Naive thymus-derived CD8-positive, alpha-beta T cell (primary cell): ENCODE data around the gene DENND4A. TPM values are rescaled to one million over a fixed set of nuclear protein-coding genes. Genes with fewer than 3 reads are reported as not detected.
A peak's percentile ranks its signal among the peaks of the same experiment; 100 is the strongest.

ENCODE experiments used
- ATAC-seq, 2 donors: fragments of 150-1000 bp; cut with Tn5 transposase in 1 of 2; sonication (Bioruptor Pico), chemical (Tn5 transposase) in 1 of 2; 1 replicate in 1 of 2; 2 replicates in 1 of 2; pipeline ENCODE4 v1.10.0; 2021; ENCODE audit warnings: mild to moderate bottlenecking in 2 of 2, moderate library complexity in 2 of 2
- POLR2A ChIA-PET: fragments of 350-600 bp; sonication (Branson Sonifier 250); formaldehyde crosslinking; loops from one replicate; lab custom pipeline; 2021; ENCODE audit warnings: antibody characterized with exemption; lab: Charles Lee
- DNase-seq, 10 donors: peaks; one replicate each; pipeline versions ENCODE4 v3.0.0 to v3.0.0-alpha.2; 2020 to 2022
- H3K27ac Mint-ChIP-seq, 10 donors: one replicate each; pipeline ENCODE4 v1.8.0; 2020 to 2022; ENCODE audit warnings: mild to moderate bottlenecking in 10 of 10, mixed read lengths in 10 of 10, moderate library complexity in 4 of 10, inconsistent platforms in 1 of 10
- H3K27me3 Mint-ChIP-seq, 5 donors: one replicate each; pipeline ENCODE4 v1.8.0; 2021 to 2022; ENCODE audit warnings: mixed read lengths in 5 of 5
- H3K36me3 Mint-ChIP-seq, 3 donors: one replicate each; pipeline ENCODE4 v1.8.0; 2020 to 2022; ENCODE audit warnings: mixed read lengths in 3 of 3, mild to moderate bottlenecking in 2 of 3, inconsistent platforms in 1 of 3
- H3K4me1 Mint-ChIP-seq, 4 donors: one replicate each; pipeline ENCODE4 v1.8.0; 2021 to 2022; ENCODE audit warnings: mixed read lengths in 4 of 4
- H3K4me3 Mint-ChIP-seq, 10 donors: one replicate each; pipeline ENCODE4 v1.8.0; 2020 to 2022; ENCODE audit warnings: mild to moderate bottlenecking in 10 of 10, mixed read lengths in 10 of 10, moderate library complexity in 6 of 10, inconsistent platforms in 1 of 10
- H3K9me3 Mint-ChIP-seq, 9 donors: one replicate each; pipeline ENCODE4 v1.8.0; 2020 to 2022; ENCODE audit warnings: mixed read lengths in 9 of 9, mild to moderate bottlenecking in 3 of 9, inconsistent platforms in 1 of 9, moderate library complexity in 1 of 9
- polyA plus RNA-seq, 3 donors: library from polyadenylated mRNA; unstranded; fragments of 300-500 nt; fragmentation: Illumina TruSeq; gene quantifications; one replicate each; pipeline ENCODE4 v1.2.3, GENCODE V29; 2021
- total RNA-seq, 8 experiments: library from RNA in 2 of 8; stranded (reverse) in 2 of 8; gene quantifications; one replicate each; pipeline ENCODE4 v1.2.3 and lab custom pipeline; 2021 to 2026

DENND4A gene
- total RNA-seq = 10 to 100 TPM; 58.4 to 62.9 TPM
- 10 to 100 TPM in 2 of 3 donors, 1 to 10 TPM in 1; 9.3 to 12.0 (median 11.2) TPM for polyA plus RNA-seq
- total RNA-seq (lab: John Stamatoyannopoulos, UW) = 166 to 248 (median 178) reads per million in 6 experiments

DNA sequence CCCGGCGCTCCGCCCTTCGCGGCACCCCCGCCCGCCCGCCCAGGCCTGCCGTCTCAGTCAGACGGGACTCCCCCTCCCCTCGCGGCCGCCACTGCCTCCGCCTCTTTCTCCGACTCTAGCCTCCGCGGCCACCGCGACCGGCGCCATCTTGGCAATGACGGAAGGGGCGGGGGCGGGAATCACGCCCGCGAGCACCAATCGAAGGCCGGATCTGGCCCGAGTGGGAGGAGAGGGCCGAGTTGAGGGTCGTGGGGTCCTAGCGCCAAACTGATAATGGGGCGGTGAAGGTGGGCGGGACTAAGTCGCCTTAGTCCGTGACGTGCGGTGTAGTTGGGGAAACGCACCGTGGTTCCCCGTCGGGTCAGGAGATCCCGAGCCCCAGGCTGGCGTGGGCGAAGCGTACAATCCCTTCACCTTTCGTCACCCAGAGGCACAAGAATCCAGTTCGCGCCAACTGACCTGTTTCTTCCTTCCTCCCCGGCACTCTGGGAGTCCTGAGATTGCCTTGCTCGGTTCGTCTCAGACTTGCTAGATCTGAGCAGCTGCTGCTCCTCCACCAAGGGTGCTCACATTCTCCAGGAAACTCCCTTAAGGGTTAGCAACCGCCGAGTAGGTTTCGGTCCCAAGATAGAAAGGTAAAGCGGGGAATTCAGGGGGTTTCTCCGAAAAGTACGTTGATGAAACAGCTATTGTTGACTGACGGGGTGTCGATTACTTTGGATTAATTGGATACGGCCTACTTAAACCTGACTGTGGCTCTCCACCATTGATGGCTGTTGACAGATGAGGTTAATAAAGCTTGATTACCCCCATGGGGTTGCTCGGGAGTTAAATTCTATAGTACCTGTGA, at the start of gene DENND4A:
DENND4A (minus strand) TSS at position 156 of the 850 bp plus-strand sequence. CDS start 35,843 bp downstream, outside the sequence.
- POLR2A ChIA-PET = interaction anchor here (0.6 to 6.2 kb wide), 16 partner anchors 14 to 506 kb away, joined by 3 to 97 read pairs (median 12); partner anchors contain the start of genes PARP16 and RAB11A
- peaks cover 0 to 2% (median 2%) of the 10 kb centered on the region in 3 donors for H3K36me3 Mint-ChIP-seq
- H3K27me3 Mint-ChIP-seq = no peaks in the 10 kb centered on the region
- no peaks in the 10 kb centered on the region for H3K9me3 Mint-ChIP-seq
- H3K4me1 Mint-ChIP-seq = peaks cover 15 to 58% (median 37%) of the 10 kb centered on the region in 4 donors
- H3K4me3 Mint-ChIP-seq = peak within 1 kb of the TSS; percentile 85 to 99 (median 94)
- peak within 1 kb of the TSS; percentile 94 to 100 (median 98) for H3K27ac Mint-ChIP-seq
- DNase-seq (peak; percentile 96 to 99 (median 99)), ATAC-seq (peak; percentile 76 to 81)

DNA sequence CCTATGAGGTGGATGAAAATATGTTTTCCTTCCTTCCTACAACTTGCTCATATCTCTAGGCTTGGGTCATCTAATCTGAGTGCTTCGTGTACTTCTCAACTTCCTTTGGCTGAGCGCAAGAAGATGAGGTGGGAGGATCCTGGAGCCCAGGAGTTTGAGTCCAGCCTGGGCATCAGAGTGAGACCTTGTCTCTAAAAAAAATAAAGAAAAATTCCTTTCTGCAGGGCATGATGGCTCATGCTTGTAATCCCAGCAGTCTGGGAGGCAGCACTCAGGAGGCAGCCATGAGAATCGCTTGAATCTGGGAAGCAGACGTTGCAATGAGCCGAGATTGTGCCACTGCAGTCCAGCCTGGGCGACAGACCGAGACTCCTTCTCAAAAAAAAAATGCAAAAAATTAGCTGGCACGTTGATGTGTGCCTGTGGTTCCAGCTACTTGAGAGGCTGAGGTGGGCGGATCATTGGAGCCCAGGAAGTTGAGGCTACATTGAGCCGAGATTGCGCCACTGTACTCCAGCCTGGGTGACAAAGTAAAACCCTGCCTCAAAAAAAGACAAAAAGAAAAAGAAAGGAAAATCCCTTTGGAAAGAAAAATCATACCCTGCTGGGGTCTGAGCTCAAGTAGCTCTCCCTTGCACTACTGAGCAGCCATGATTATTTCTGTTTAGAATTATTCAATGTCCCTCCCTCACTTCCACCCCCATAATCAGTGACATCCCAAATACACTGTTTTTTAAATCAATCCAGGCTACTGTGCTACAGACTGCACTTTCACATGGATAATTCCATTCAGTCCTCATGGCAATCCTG, 49.2 kb upstream of the DENND4A start:
- POLR2A ChIA-PET = interaction anchor here (0.6 kb wide), 1 partner anchor 29 kb away, joined by 3 read pairs; no protein-coding TSS in a partner anchor
- Mint-ChIP-seq H3K27me3 (no peaks in the 10 kb centered on the region), H3K4me3 (peak overlapping the region in 1 of 10 donors; percentile 54), H3K27ac (no peak overlapping the region), H3K9me3 (no peaks in the 10 kb centered on the region), H3K36me3 (no peaks in the 10 kb centered on the region), H3K4me1 (peaks cover 0 to 6% (median 0%) of the 10 kb centered on the region in 4 donors)
- ATAC-seq (no peak), DNase-seq (no peak)

DNA sequence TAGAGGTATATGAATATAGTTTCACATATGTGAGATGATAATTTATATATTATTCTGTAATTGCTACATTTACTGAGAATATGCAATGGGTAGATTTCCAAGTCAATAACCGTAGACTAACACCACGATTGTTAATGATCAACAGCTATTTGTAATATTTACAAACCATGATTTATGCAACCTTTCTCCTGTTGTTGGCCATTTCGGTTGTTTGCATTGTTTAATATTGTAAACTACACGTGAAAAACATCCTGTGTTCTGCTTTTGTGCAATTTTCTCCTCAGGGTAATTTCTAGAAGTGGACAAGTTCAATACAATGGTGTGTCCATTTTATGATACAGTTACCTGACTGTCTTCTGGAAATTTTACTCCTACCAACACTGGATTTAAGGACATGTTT, 47.9 kb upstream of the DENND4A start:
- Mint-ChIP-seq H3K27ac (no peak overlapping the region), H3K36me3 (no peaks in the 10 kb centered on the region), H3K9me3 (no peaks in the 10 kb centered on the region), H3K4me3 (no peak overlapping the region), H3K27me3 (no peaks in the 10 kb centered on the region), H3K4me1 (peaks cover 0 to 9% (median 0%) of the 10 kb centered on the region in 4 donors)
- ATAC-seq (no peak), DNase-seq (no peak)
- POLR2A ChIA-PET = no interaction called here

GRCh38 chr15:65839354-65839901, 47.3 kb upstream of the DENND4A start:
- DNase-seq (no peak), ATAC-seq (no peak)
- H3K4me1 Mint-ChIP-seq = peaks cover 0 to 13% (median 2%) of the 10 kb centered on the region in 4 donors
- no peaks in the 10 kb centered on the region for H3K27me3 Mint-ChIP-seq
- H3K36me3 Mint-ChIP-seq = no peaks in the 10 kb centered on the region
- no peak overlapping the region for H3K4me3 Mint-ChIP-seq
- peak overlapping the region in 1 of 10 donors; percentile 20 for H3K27ac Mint-ChIP-seq
- H3K9me3 Mint-ChIP-seq = no peaks in the 10 kb centered on the region
- POLR2A ChIA-PET = interaction anchor here (0.5 kb wide), 1 partner anchor 22 kb away, joined by 4 read pairs; no protein-coding TSS in a partner anchor

DNA sequence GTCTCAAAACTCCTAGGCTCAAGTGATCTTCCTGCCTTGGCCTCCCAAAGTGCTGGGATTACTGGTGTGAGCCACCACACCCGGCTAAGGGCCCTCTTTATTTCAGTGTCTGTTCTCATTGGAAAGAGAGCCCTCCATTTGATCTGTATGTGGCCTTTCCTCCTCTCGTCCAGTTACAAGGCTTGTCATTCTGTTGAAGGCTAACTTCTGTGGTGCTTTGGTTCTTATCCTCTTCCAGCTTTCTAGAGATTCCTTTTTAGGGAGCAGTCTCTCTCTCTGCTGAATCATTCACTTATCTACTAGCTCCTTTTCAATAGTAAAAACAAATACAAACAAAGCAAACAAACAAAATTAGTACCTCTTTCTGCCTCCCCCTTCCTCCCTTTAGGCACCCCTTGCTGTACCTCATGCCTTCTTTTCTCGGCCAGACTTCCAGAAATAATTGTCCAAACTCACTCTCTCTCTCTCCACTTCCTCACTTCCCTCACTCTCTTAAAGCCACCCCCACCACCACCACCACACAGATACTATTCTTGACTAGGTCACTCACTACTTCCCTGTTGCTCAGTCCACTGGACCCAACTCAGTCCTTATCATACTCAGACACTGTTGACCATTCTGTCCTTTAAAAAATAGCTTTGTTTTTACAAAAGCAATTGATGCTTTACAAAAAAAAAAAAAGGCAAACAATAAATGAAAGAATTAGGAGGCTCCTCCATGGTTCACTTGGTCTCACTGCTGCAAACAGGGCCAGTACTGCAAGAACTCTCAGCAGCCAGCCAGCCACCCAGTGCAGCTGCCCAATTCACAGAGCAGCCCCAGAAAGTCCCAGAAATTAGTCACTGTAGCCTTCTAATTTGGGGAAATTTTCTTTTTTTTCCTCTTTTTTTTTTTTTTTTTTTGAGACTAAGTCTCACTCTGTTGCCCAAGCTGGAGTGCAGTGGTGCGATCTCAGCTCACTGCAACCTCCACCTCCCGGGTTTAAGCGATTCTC, 45.5 kb upstream of the DENND4A start:
- H3K36me3 Mint-ChIP-seq = no peaks in the 10 kb centered on the region
- ATAC-seq (no peak), DNase-seq (no peak)
- H3K27me3 Mint-ChIP-seq = no peaks in the 10 kb centered on the region
- no peak overlapping the region for H3K4me3 Mint-ChIP-seq
- H3K9me3 Mint-ChIP-seq = no peaks in the 10 kb centered on the region
- POLR2A ChIA-PET = interaction anchor here (0.6 to 4.7 kb wide), 6 partner anchors 17 to 77 kb away, joined by 3 to 21 read pairs (median 4); partner anchors contain the start of gene RAB11A
- peak overlapping the region in 2 of 10 donors; percentile 18 to 37 for H3K27ac Mint-ChIP-seq
- H3K4me1 Mint-ChIP-seq = peaks cover 14 to 31% (median 20%) of the 10 kb centered on the region in 4 donors

GRCh38 chr15:65836665-65837064, 44.6 kb upstream of the DENND4A start:
- H3K27ac Mint-ChIP-seq = peak overlapping the region in 3 of 10 donors; percentile 4 to 63 (median 55)
- DNase-seq = no peak

GRCh38 chr15:65835447-65835846, 43.4 kb upstream of the DENND4A start:
- H3K4me3 Mint-ChIP-seq = no peak overlapping the region
- no peak for ATAC-seq

More at GRCh38 chr15:65836665-65837064, 44.6 kb upstream of the DENND4A start:
- peaks cover 15 to 39% (median 27%) of the 10 kb centered on the region in 4 donors for H3K4me1 Mint-ChIP-seq
- ATAC-seq = no peak
- no peaks in the 10 kb centered on the region for H3K27me3 Mint-ChIP-seq
- H3K36me3 Mint-ChIP-seq = no peaks in the 10 kb centered on the region
- H3K4me3 Mint-ChIP-seq = no peak overlapping the region
- POLR2A ChIA-PET = interaction anchor here (0.6 to 4.7 kb wide), 5 partner anchors 9 to 57 kb away, joined by 3 to 21 read pairs (median 4); partner anchors contain the start of gene RAB11A
- no peaks in the 10 kb centered on the region for H3K9me3 Mint-ChIP-seq

DNA sequence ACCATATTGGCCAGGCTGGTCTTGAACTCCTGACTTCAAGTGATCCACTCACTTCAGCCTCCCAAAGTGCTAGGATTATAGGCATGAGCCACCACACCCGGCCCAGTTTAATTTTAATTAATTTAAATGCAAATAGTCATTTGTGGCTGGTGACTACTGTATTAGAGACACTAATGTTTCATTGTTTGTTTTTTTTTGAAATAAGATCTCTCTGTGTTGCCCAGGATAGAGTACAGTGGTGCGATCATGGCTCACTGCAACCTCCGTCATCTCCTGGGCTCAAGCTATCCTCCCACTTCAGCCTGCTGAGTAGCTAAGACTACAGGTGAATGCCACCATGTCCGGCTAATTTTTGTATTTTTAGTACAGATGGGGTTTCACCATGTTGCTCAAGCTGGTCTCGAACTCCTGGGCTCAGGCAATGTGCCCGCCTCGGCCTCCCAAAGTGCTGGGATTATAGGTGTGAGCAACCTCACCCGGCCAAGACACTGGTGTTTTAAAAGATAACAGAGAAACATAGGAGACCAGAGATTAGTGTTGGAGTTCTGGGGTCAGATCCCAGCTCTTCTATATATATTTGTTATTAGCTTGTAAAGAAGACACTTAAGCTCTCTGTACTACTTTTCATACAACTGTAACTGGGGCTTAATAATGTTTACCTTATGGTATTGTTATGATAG, 42.6 kb upstream of the DENND4A start:
- Mint-ChIP-seq H3K4me3 (no peak overlapping the region), H3K36me3 (no peaks in the 10 kb centered on the region), H3K4me1 (peaks cover 17 to 48% (median 32%) of the 10 kb centered on the region in 4 donors), H3K9me3 (no peaks in the 10 kb centered on the region), H3K27me3 (no peaks in the 10 kb centered on the region), H3K27ac (peak overlapping the region in 8 of 10 donors; percentile 8 to 96 (median 66))
- POLR2A ChIA-PET = interaction anchor here (0.6 to 4.7 kb wide), 5 partner anchors 35 to 163 kb away, joined by 3 to 47 read pairs (median 4); partner anchors contain the start of genes DENND4A and RAB11A
- ATAC-seq (no peak), DNase-seq (no peak)

More at GRCh38 chr15:65835447-65835846, 43.4 kb upstream of the DENND4A start:
- Mint-ChIP-seq H3K27me3 (no peaks in the 10 kb centered on the region), H3K36me3 (no peaks in the 10 kb centered on the region), H3K27ac (peak overlapping the region in 3 of 10 donors; percentile 32 to 96 (median 79)), H3K9me3 (no peaks in the 10 kb centered on the region), H3K4me1 (peaks cover 17 to 47% (median 31%) of the 10 kb centered on the region in 4 donors)
- no peak for DNase-seq
- POLR2A ChIA-PET = interaction anchor here (1.6 to 4.7 kb wide), 2 partner anchors 34 to 44 kb away, joined by 3 to 21 read pairs; partner anchors contain the start of gene RAB11A

- Mint-ChIP-seq H3K9me3 (no peaks in the 10 kb centered on the region), H3K36me3 (no peaks in the 10 kb centered on the region), H3K27me3 (no peaks in the 10 kb centered on the region), H3K27ac (peak overlapping the region; percentile 92 to 98 (median 96)), H3K4me3 (peak overlapping the region; percentile 69 to 91 (median 81)), H3K4me1 (peaks cover 21 to 57% (median 42%) of the 10 kb centered on the region in 4 donors)
- POLR2A ChIA-PET = interaction anchor here (0.6 to 4.7 kb wide), 14 partner anchors 9 to 161 kb away, joined by 3 to 47 read pairs (median 4); partner anchors contain the start of genes DENND4A and RAB11A
- ATAC-seq = peak; percentile 15 to 55
- peak in 3 of 10 donors; percentile 19 to 27 (median 23) for DNase-seq
Measured at GRCh38 chr15:65833501-65834205, 41.6 kb upstream of the DENND4A start.
